ENCODE results near the gene GPR158.

DNA sequence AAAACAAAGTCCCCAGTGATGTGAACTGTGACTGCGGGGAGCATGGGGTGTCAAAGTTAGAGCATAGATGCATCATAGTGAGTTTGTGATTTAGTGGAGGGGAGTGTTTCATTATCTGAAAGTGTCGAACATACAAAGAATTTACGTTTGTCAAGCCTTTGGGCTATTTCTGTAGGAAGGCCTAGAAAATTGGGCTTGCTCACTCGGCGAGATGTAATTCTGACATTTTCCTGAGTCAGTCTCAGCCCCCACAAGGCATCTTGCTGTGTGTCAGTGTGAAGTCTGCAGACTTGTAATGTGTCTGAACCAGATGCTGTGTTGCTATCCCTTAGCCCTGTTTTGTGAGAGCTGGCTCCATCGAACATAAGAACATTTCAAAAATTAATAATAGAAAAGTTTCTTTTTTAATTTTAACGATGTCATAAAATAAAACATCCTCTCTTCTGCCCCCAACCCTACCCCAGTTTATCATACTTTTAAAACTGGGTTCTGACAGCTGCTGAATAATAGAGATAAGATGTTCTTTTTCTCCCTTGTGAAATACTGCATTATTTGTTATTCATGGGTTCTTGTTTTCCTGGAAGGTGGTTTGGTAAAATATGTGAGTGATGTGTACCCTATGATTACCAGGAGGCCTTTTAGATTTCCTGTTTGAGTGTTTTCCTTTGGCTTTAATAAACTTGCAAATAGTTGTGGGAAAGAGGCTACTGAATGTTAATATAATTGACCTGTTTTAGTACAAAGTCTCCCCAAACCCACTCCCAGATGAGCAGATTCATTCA, 207.4 kb downstream of the GPR158 start:
- TF ChIP-seq EZH2 (IDR thresholded peaks at IDR 0.05) (no peak), POLR2AphosphoS5 (IDR thresholded peaks at IDR 0.05; ENCODE audit: low read depth, low read length) (no peak), ZNF274 (IDR thresholded peaks at IDR 0.05; ENCODE audit: low read depth, low read length) (no peak), POLR2A (IDR thresholded peaks at IDR 0.05; ENCODE audit: borderline replicate concordance, extremely low read depth, insufficient read depth, insufficient read length) (no peak), SP1 (IDR thresholded peaks at IDR 0.05; ENCODE audit: low read depth) (no peak), RAD21 (IDR thresholded peaks at IDR 0.05; ENCODE audit: low read depth) (no peak)
- TF ChIP-seq, protein P1, sequence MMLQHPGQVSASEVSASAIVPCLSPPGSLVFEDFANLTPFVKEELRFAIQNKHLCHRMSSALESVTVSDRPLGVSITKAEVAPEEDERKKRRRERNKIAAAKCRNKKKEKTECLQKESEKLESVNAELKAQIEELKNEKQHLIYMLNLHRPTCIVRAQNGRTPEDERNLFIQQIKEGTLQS (IDR thresholded peaks at IDR 0.05), result no peak
- TF ChIP-seq, protein P2, sequence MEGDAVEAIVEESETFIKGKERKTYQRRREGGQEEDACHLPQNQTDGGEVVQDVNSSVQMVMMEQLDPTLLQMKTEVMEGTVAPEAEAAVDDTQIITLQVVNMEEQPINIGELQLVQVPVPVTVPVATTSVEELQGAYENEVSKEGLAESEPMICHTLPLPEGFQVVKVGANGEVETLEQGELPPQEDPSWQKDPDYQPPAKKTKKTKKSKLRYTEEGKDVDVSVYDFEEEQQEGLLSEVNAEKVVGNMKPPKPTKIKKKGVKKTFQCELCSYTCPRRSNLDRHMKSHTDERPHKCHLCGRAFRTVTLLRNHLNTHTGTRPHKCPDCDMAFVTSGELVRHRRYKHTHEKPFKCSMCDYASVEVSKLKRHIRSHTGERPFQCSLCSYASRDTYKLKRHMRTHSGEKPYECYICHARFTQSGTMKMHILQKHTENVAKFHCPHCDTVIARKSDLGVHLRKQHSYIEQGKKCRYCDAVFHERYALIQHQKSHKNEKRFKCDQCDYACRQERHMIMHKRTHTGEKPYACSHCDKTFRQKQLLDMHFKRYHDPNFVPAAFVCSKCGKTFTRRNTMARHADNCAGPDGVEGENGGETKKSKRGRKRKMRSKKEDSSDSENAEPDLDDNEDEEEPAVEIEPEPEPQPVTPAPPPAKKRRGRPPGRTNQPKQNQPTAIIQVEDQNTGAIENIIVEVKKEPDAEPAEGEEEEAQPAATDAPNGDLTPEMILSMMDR (IDR thresholded peaks at IDR 0.05 in 2 of 3, conservative IDR thresholded peaks at IDR 0.05 in 1 of 3; ENCODE audit: borderline replicate concordance in 1 of 3, insufficient read depth in 1 of 3, low read depth in 2 of 3, low read length in 2 of 3), result no peak
- TF ChIP-seq, protein P3, sequence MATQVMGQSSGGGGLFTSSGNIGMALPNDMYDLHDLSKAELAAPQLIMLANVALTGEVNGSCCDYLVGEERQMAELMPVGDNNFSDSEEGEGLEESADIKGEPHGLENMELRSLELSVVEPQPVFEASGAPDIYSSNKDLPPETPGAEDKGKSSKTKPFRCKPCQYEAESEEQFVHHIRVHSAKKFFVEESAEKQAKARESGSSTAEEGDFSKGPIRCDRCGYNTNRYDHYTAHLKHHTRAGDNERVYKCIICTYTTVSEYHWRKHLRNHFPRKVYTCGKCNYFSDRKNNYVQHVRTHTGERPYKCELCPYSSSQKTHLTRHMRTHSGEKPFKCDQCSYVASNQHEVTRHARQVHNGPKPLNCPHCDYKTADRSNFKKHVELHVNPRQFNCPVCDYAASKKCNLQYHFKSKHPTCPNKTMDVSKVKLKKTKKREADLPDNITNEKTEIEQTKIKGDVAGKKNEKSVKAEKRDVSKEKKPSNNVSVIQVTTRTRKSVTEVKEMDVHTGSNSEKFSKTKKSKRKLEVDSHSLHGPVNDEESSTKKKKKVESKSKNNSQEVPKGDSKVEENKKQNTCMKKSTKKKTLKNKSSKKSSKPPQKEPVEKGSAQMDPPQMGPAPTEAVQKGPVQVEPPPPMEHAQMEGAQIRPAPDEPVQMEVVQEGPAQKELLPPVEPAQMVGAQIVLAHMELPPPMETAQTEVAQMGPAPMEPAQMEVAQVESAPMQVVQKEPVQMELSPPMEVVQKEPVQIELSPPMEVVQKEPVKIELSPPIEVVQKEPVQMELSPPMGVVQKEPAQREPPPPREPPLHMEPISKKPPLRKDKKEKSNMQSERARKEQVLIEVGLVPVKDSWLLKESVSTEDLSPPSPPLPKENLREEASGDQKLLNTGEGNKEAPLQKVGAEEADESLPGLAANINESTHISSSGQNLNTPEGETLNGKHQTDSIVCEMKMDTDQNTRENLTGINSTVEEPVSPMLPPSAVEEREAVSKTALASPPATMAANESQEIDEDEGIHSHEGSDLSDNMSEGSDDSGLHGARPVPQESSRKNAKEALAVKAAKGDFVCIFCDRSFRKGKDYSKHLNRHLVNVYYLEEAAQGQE (IDR thresholded peaks at IDR 0.05; ENCODE audit: low read depth), result no peak
